Neuronal stem cell (in vitro differentiated cells): Measurements from ENCODE around the gene IMPACT.

Source experiments
- DNase-seq: peaks from one replicate; pipeline ENCODE4 v3.0.0-alpha.2; 2013; ENCODE audit warnings: low spot score
- H2AFZ ChIP-seq: one replicate; pipeline ENCODE4 v1.6.1; 2013; ENCODE audit warnings: mild to moderate bottlenecking, low read length, inconsistent platforms
- H2AK5ac ChIP-seq: 2 replicates; pipeline ENCODE4 v1.6.1; 2013; ENCODE audit warnings: low read depth, mild to moderate bottlenecking, inconsistent platforms, low read length, moderate library complexity, mixed read lengths
- H2BK120ac ChIP-seq: 2 replicates; pipeline ENCODE4 v1.6.1; 2013; ENCODE audit warnings: low read depth, mild to moderate bottlenecking, inconsistent platforms, low read length, moderate library complexity, mixed read lengths
- H2BK12ac ChIP-seq: one replicate; pipeline ENCODE4 v1.6.1; 2013; ENCODE audit warnings: low read length, inconsistent platforms
- H2BK15ac ChIP-seq: 2 replicates; pipeline ENCODE4 v1.6.1; 2013; ENCODE audit warnings: mild to moderate bottlenecking, low read length, inconsistent platforms, mixed read lengths
- H2BK5ac ChIP-seq: one replicate; pipeline ENCODE4 v1.6.1; 2013; ENCODE audit warnings: inconsistent platforms, mild to moderate bottlenecking, low read length, moderate library complexity
- H3K14ac ChIP-seq: one replicate; pipeline ENCODE4 v1.6.1; 2013; ENCODE audit warnings: low read length, inconsistent platforms
- H3K18ac ChIP-seq: 2 replicates; pipeline ENCODE4 v1.6.1; 2013; ENCODE audit warnings: low read length, inconsistent platforms
- H3K23ac ChIP-seq: 2 replicates; pipeline ENCODE4 v1.6.1; 2013; ENCODE audit warnings: low read depth, mild to moderate bottlenecking, mixed read lengths, low read length, inconsistent platforms; ENCODE audit not compliant: poor library complexity
- H3K27ac ChIP-seq: replicated peaks from 3 replicates; pipeline ENCODE4 v1.5.1; 2013; ENCODE audit warnings: low read length, inconsistent platforms
- H3K27me3 ChIP-seq, 3 experiments: 2 replicates each; pipeline ENCODE4 v1.6.1; 2013; ENCODE audit warnings: low read length in 3 of 3, mild to moderate bottlenecking in 2 of 3, inconsistent platforms in 1 of 3, low read depth in 1 of 3, mixed read lengths in 1 of 3, moderate library complexity in 1 of 3; ENCODE audit not compliant: control insufficient read depth in 3 of 3, insufficient read depth in 3 of 3
- H3K36me3 ChIP-seq, 2 donors: replicated peaks in 1 of 2; 2 replicates each; pipeline ENCODE4 v1.6.1; 2013; ENCODE audit warnings: low read length in 2 of 2; ENCODE audit not compliant: control insufficient read depth in 2 of 2, insufficient read depth in 2 of 2
- H3K4ac ChIP-seq: 2 replicates; pipeline ENCODE4 v1.6.1; 2013; ENCODE audit warnings: inconsistent platforms, mild to moderate bottlenecking, low read length, moderate library complexity
- H3K4me1 ChIP-seq, 2 donors: 1 replicate in 1 of 2; 2 replicates in 1 of 2; pipeline ENCODE4 v1.6.1; 2013; ENCODE audit warnings: low read length in 2 of 2, low read depth in 1 of 2; ENCODE audit not compliant: control insufficient read depth in 2 of 2, insufficient read depth in 1 of 2
- H3K4me2 ChIP-seq: one replicate; pipeline ENCODE4 v1.6.1; 2013; ENCODE audit warnings: mild to moderate bottlenecking, low read length, inconsistent platforms; ENCODE audit not compliant: insufficient read depth, poor library complexity, severe bottlenecking
- H3K4me3 ChIP-seq, 2 donors: 2 replicates each; pipeline ENCODE4 v1.5.1; 2013; ENCODE audit warnings: low read length in 2 of 2, mild to moderate bottlenecking in 2 of 2, inconsistent platforms in 1 of 2, moderate library complexity in 1 of 2
- H3K79me1 ChIP-seq: one replicate; pipeline ENCODE4 v1.6.1; 2013; ENCODE audit warnings: low read depth, mild to moderate bottlenecking, inconsistent platforms, low read length, moderate library complexity
- H3K9ac ChIP-seq: one replicate; pipeline ENCODE4 v1.6.1; 2013; ENCODE audit warnings: mild to moderate bottlenecking, low read depth, low read length, inconsistent platforms; ENCODE audit not compliant: poor library complexity
- H3K9me3 ChIP-seq, 2 donors: replicated peaks in 1 of 2; 2 replicates each; pipeline versions ENCODE3 to v1.6.1; 2013; ENCODE audit warnings: low read length in 2 of 2, mild to moderate bottlenecking in 2 of 2, inconsistent platforms in 1 of 2, low read depth in 1 of 2, mixed read lengths in 1 of 2, moderate library complexity in 1 of 2; ENCODE audit not compliant: control insufficient read depth in 2 of 2, insufficient read depth in 1 of 2
- H4K8ac ChIP-seq: one replicate; pipeline ENCODE4 v1.6.1; 2013; ENCODE audit warnings: low read depth, mild to moderate bottlenecking, inconsistent platforms, low read length, moderate library complexity
- H4K91ac ChIP-seq: one replicate; pipeline ENCODE4 v1.6.1; 2013; ENCODE audit warnings: low read length, low read depth, mild to moderate bottlenecking, inconsistent platforms; ENCODE audit not compliant: poor library complexity
- WGBS, 2 donors: extraction: QIAGEN DNeasy Blood & Tissue Kit; methylation state at CpG; one replicate each; pipeline ENCODE4 v1.1.7; 2013; ENCODE audit warnings: missing lambda C conversion rate in 2 of 2, mixed read lengths in 1 of 2; ENCODE audit not compliant: insufficient read length in 2 of 2, insufficient replicate concordance in 1 of 2; ENCODE audit errors: extremely low coverage in 2 of 2; 5-methylcytosine and 5-hydroxymethylcytosine counted together

IMPACT gene

DNA sequence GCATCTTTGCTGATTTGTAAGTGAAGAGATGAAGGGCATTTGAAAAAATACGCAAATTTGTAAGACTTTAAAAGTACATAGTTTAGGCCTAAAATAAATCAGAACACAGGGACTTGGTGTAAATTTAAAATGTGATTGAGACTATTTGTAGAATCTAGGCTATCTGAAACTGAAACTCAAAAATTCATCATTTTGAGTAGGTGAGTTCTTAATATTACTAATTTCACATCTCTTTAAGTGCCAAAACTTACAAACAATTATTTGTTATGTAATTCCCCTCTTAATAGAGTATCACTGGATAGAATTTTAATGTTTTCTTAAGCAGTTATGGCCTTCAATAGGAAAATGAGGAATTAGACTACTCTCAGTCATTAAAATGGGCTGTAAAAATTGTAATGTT, 20.0 kb downstream of the IMPACT start:
- Histone ChIP-seq H3K14ac (no peak overlapping the region), H3K4ac (no peak overlapping the region), H3K9me3 (no peaks in the 10 kb centered on the region), H3K27me3 (peaks cover 0 to 2% (median 0%) of the 10 kb centered on the region in 3 experiments), H2AK5ac (no peak overlapping the region), H3K9ac (no peak overlapping the region), H2BK120ac (no peak overlapping the region), H4K91ac (no peak overlapping the region), H3K4me2 (no peak overlapping the region), H3K4me3 (no peak overlapping the region), H2AFZ (no peak overlapping the region), H2BK15ac (no peak overlapping the region), H3K4me1 (no peaks in the 10 kb centered on the region), H2BK12ac (no peak overlapping the region), H3K23ac (no peak overlapping the region), H3K27ac (no peak overlapping the region), H4K8ac (no peak overlapping the region), H3K18ac (no peak overlapping the region), H2BK5ac (no peak overlapping the region), H3K79me1 (no peaks in the 10 kb centered on the region), H3K36me3 (peaks cover 8 to 99% of the 10 kb centered on the region in 2 donors)
- WGBS, 2 donors = no CpG with 5 or more reads among the region's 1 CpG
- no peak for DNase-seq

GRCh38 chr18:24446953-24447538, 20.6 kb downstream of the IMPACT start:
- H3K14ac ChIP-seq = no peak overlapping the region
- no peaks in the 10 kb centered on the region for H3K9me3 ChIP-seq
- no peak overlapping the region for H4K8ac ChIP-seq
- no peak overlapping the region for H3K9ac ChIP-seq
- no peaks in the 10 kb centered on the region for H3K79me1 ChIP-seq
- H3K36me3 ChIP-seq = peaks cover 10 to 100% of the 10 kb centered on the region in 2 donors
- no peak overlapping the region for H3K4me3 ChIP-seq
- H3K18ac ChIP-seq = no peak overlapping the region
- no peak overlapping the region for H2BK15ac ChIP-seq
- no peak overlapping the region for H3K27ac ChIP-seq
- no peak overlapping the region for H3K4ac ChIP-seq
- WGBS, 2 donors = no CpG with 5 or more reads among the region's 1 CpG
- H4K91ac ChIP-seq = no peak overlapping the region
- H2BK120ac ChIP-seq = no peak overlapping the region
- DNase-seq = no peak
- H3K23ac ChIP-seq = no peak overlapping the region
- H2AK5ac ChIP-seq = no peak overlapping the region
- H2BK12ac ChIP-seq = no peak overlapping the region
- no peak overlapping the region for H3K4me2 ChIP-seq
- H3K4me1 ChIP-seq = no peaks in the 10 kb centered on the region
- H2BK5ac ChIP-seq = no peak overlapping the region
- H2AFZ ChIP-seq = no peak overlapping the region
- peaks cover 0 to 2% (median 0%) of the 10 kb centered on the region in 3 experiments for H3K27me3 ChIP-seq

DNA sequence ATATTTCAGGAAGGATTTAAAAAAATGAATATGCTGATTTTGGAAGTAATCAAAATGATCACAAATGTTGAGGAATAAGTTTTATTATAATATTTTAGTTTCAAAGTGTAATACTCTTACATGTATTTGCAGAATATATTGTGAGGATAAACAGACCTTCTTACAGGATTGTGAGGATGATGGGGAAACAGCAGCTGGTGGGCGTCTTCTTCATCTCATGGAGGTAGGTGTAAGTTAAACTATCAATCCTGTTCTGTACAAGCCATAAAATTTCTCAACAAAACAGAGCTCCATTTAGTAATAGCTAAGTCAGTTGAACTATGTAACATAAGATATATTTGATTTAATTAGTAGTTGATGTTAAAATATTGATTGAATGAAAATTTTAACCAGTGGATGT, 21.5 kb downstream of the IMPACT start:
- H2BK15ac ChIP-seq = no peak overlapping the region
- no peaks in the 10 kb centered on the region for H3K4me1 ChIP-seq
- H2BK5ac ChIP-seq = no peak overlapping the region
- H3K18ac ChIP-seq = no peak overlapping the region
- H2AFZ ChIP-seq = no peak overlapping the region
- no peak overlapping the region for H2AK5ac ChIP-seq
- H3K4ac ChIP-seq = no peak overlapping the region
- no peak overlapping the region for H4K91ac ChIP-seq
- no CpG with 5 or more reads among the region's 1 CpG for WGBS, 2 donors
- no peaks in the 10 kb centered on the region for H3K79me1 ChIP-seq
- DNase-seq = no peak
- H3K4me2 ChIP-seq = no peak overlapping the region
- H4K8ac ChIP-seq = no peak overlapping the region
- H3K9ac ChIP-seq = no peak overlapping the region
- no peak overlapping the region for H3K4me3 ChIP-seq
- no peaks in the 10 kb centered on the region for H3K9me3 ChIP-seq
- H3K14ac ChIP-seq = no peak overlapping the region
- no peak overlapping the region for H3K27ac ChIP-seq
- H3K27me3 ChIP-seq = peaks cover 0 to 2% (median 0%) of the 10 kb centered on the region in 3 experiments
- H2BK12ac ChIP-seq = no peak overlapping the region
- no peak overlapping the region for H2BK120ac ChIP-seq
- no peak overlapping the region for H3K23ac ChIP-seq
- H3K36me3 ChIP-seq = peaks cover 10 to 95% of the 10 kb centered on the region in 2 donors

GRCh38 chr18:24456549-24456948, 30.1 kb downstream of the IMPACT start:
- Histone ChIP-seq H2AFZ (no peak overlapping the region), H3K14ac (no peak overlapping the region), H4K8ac (no peak overlapping the region), H3K4ac (no peak overlapping the region), H2BK5ac (no peak overlapping the region), H3K4me3 (no peak overlapping the region), H2BK120ac (no peak overlapping the region), H2BK12ac (no peak overlapping the region), H3K27me3 (no peaks in the 10 kb centered on the region), H2BK15ac (no peak overlapping the region), H3K36me3 (peaks cover 1 to 18% of the 10 kb centered on the region in 2 donors), H3K9ac (no peak overlapping the region), H3K79me1 (no peaks in the 10 kb centered on the region), H2AK5ac (no peak overlapping the region), H3K4me2 (no peak overlapping the region), H3K18ac (no peak overlapping the region), H3K9me3 (peaks cover 0 to 10% of the 10 kb centered on the region in 2 donors), H3K4me1 (no peaks in the 10 kb centered on the region), H3K27ac (no peak overlapping the region), H4K91ac (no peak overlapping the region), H3K23ac (no peak overlapping the region)
- WGBS, 2 donors = no CpG with 5 or more reads among the region's 4 CpGs
- DNase-seq = no peak
